Astrocyte (in vitro differentiated cells and primary cell): ENCODE data around the gene MYPOP.

Experiments
- CTCF ChIP-seq: IDR thresholded peaks from 2 replicates; pipeline ENCODE4 v1.5.1; 2011; ENCODE audit warnings: low read depth, mild to moderate bottlenecking, inconsistent platforms, low read length, moderate library complexity; ENCODE audit not compliant: insufficient read depth
- EZH2 ChIP-seq: IDR thresholded peaks from 2 replicates; pipeline ENCODE4 v1.6.1; 2012; ENCODE audit warnings: mild to moderate bottlenecking, low read length, inconsistent platforms; ENCODE audit not compliant: insufficient read depth

GRCh38 chr19:45924891-45925447 is 22.6 kb upstream of the MYPOP start:
- TF ChIP-seq CTCF (no peak), EZH2 (no peak)
